MCF 10A (cell line): Measurements from ENCODE around the gene SGCE. TPM values are rescaled to one million over a fixed set of nuclear protein-coding genes. Genes with fewer than 3 reads are reported as not detected.

Experiments
- BruUV-seq: library from RNA; stranded (reverse); fragments of 400-500 nt; replicated peaks from 2 replicates; lab custom pipeline; 2021; lab: Mats Ljungman, UMichigan
- CTCF ChIA-PET: fragments of 300-600 bp; sonication (Branson Sonifier 250); formaldehyde crosslinking; extraction: SDS; loops from one replicate; lab custom pipeline; 2021; ENCODE audit warnings: antibody characterized with exemption, inconsistent platforms; lab: Yijun Ruan, JAX
- POLR2A ChIA-PET: fragments of 300-600, 350-650 bp; sonication (Branson Sonifier 250); formaldehyde crosslinking; extraction: SDS; loops from one replicate; lab custom pipeline; 2020; ENCODE audit warnings: antibody characterized with exemption, inconsistent platforms; lab: Yijun Ruan, JAX
- DNase-seq: peaks from one replicate; pipeline ENCODE4 v3.0.0-alpha.2; 2018; ENCODE audit not compliant: unreplicated experiment
- H3K27ac Mint-ChIP-seq: one replicate; pipeline ENCODE4 v1.8.0; 2022; ENCODE audit warnings: mild to moderate bottlenecking, low read depth, mixed read lengths; ENCODE audit not compliant: unreplicated experiment
- H3K27me3 Mint-ChIP-seq: one replicate; pipeline ENCODE4 v1.8.0; 2022; ENCODE audit warnings: mixed read lengths; ENCODE audit not compliant: insufficient read depth, unreplicated experiment
- H3K36me3 Mint-ChIP-seq: one replicate; pipeline ENCODE4 v1.8.0; 2022; ENCODE audit warnings: mild to moderate bottlenecking, moderate library complexity, mixed read lengths; ENCODE audit not compliant: insufficient read depth, unreplicated experiment
- H3K4me1 Mint-ChIP-seq: one replicate; pipeline ENCODE4 v1.8.0; 2022; ENCODE audit warnings: mixed read lengths; ENCODE audit not compliant: insufficient read depth, unreplicated experiment
- H3K4me3 Mint-ChIP-seq: one replicate; pipeline ENCODE4 v1.8.0; 2022; ENCODE audit warnings: mild to moderate bottlenecking, moderate library complexity, mixed read lengths; ENCODE audit not compliant: unreplicated experiment
- H3K9me3 Mint-ChIP-seq: one replicate; pipeline ENCODE4 v1.8.0; 2022; ENCODE audit warnings: mixed read lengths; ENCODE audit not compliant: unreplicated experiment
- intact Hi-C: fragments of 100-400 bp; cut with micrococcal nuclease; formaldehyde crosslinking; loops from 2 replicates; pipeline ENCODE4 v1.14.1; 2022
- total RNA-seq: library from RNA; stranded (reverse); gene quantifications from 2 replicates; pipeline ENCODE4 v1.2.3, GENCODE V29; 2022
- TF ChIP-seq, protein P1 (sequence below): fragments of 200-600 bp; IDR thresholded peaks from one replicate; pipeline ENCODE4 v1.8.0; 2022; ENCODE audit warnings: antibody characterized with exemption, mild to moderate bottlenecking; ENCODE audit not compliant: unreplicated experiment

The SGCE gene
- total RNA-seq, 1 experiment from 2014 or later, result 39.4 TPM

DNA sequence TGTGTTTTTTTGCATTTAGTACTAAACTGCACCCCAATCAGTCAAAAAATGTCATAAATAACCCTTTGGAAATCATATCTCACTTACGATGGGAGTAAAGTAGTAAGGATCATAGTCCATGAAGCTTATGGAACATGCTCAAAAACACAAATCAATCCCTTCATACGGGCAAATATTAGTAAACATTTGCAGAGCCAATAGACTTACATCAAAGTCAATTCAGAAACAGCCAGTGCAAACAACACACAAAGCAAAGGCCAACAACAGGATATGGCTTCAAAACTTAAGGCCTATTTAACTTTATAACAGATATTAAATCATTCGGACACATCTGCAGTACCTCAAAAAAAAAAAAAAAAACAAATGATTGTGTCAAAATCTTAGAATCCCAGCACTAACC is 32.1 kb downstream of the SGCE start:
- ChIA-PET CTCF (no interaction called here), POLR2A (interaction anchor here (1.1 kb wide), 1 partner anchor 18 kb away, joined by 3 read pairs; no protein-coding TSS in a partner anchor)
- intact Hi-C loops, result no loop called here
- no peak for DNase-seq
- BruUV-seq, result no TSS peak
- TF ChIP-seq, protein P1, sequence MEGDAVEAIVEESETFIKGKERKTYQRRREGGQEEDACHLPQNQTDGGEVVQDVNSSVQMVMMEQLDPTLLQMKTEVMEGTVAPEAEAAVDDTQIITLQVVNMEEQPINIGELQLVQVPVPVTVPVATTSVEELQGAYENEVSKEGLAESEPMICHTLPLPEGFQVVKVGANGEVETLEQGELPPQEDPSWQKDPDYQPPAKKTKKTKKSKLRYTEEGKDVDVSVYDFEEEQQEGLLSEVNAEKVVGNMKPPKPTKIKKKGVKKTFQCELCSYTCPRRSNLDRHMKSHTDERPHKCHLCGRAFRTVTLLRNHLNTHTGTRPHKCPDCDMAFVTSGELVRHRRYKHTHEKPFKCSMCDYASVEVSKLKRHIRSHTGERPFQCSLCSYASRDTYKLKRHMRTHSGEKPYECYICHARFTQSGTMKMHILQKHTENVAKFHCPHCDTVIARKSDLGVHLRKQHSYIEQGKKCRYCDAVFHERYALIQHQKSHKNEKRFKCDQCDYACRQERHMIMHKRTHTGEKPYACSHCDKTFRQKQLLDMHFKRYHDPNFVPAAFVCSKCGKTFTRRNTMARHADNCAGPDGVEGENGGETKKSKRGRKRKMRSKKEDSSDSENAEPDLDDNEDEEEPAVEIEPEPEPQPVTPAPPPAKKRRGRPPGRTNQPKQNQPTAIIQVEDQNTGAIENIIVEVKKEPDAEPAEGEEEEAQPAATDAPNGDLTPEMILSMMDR, result no peak
- peaks cover 13% of the 10 kb centered on the region for H3K4me1 Mint-ChIP-seq
- no peak overlapping the region for H3K27ac Mint-ChIP-seq
- H3K4me3 Mint-ChIP-seq, result no peak overlapping the region
- no peaks in the 10 kb centered on the region for H3K27me3 Mint-ChIP-seq
- no peaks in the 10 kb centered on the region for H3K9me3 Mint-ChIP-seq
- no peaks in the 10 kb centered on the region for H3K36me3 Mint-ChIP-seq

DNA sequence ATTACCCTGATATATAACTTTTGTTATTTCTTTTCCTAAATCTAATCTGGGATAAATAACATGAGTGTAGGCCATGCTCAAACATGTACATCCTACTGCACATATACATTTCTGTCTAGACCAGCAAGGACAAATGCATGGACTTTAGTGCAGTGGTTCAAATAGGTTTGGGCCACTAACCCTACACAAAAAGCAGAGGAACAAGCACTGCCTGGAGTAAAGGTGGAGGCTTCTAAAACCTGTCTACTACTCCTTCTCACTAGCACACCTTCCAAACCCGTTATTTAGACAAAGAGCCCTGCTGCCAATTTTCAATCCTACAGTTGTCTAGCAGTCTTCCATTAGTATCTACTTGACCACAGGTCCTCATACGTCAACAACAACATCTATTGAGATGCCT is 34.8 kb downstream of the SGCE start:
- POLR2A ChIA-PET, result interaction anchor here (0.6 to 2.9 kb wide), 11 partner anchors 13 to 414 kb away, joined by 3 to 17 read pairs (median 7); no protein-coding TSS in a partner anchor

DNA sequence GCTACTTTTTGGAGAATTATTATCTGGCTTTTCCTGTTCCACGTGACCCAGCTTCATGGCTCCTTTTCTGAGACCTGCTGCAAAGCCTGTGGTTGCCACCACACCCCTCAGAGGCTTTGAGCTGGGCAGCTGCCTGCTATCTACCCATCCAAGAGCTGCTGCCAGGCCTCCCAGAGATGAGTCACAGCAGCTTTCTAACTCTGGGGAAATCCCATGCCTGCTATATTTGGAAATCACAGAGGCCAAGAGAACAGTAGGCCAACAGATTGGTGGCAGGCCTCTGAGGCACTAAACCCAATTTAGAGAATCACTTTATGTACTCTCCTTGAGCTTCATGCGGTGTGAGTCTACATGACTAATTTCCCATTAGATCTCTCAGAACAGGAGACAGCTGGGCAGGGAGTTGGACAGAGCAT is 35.2 kb downstream of the SGCE start:
- ChIA-PET POLR2A (interaction anchor here (0.7 to 2.9 kb wide), 14 partner anchors 9 to 626 kb away, joined by 3 to 17 read pairs (median 6); no protein-coding TSS in a partner anchor), CTCF (interaction anchor here (1.7 to 1.8 kb wide), 2 partner anchors 36 to 580 kb away, joined by 7 to 11 read pairs; partner anchors contain the start of gene SGCE)
- Mint-ChIP-seq H3K4me1 (peaks cover 13% of the 10 kb centered on the region), H3K27ac (peak overlapping the region; percentile 75), H3K9me3 (no peaks in the 10 kb centered on the region), H3K36me3 (no peaks in the 10 kb centered on the region), H3K4me3 (no peak overlapping the region), H3K27me3 (no peaks in the 10 kb centered on the region)
- peak; percentile 97 for DNase-seq
- TF ChIP-seq, protein P1, result no peak
- intact Hi-C loops, result loop anchor here (2.0 kb wide), 2 partner anchors 34 to 78 kb away; no protein-coding TSS in a partner anchor
- BruUV-seq, result no TSS peak

More for the DNA sequence above, 34.8 kb downstream of the SGCE start:
- Mint-ChIP-seq H3K27ac (peak overlapping the region; percentile 75), H3K36me3 (no peaks in the 10 kb centered on the region), H3K4me3 (no peak overlapping the region), H3K9me3 (no peaks in the 10 kb centered on the region), H3K4me1 (peaks cover 13% of the 10 kb centered on the region), H3K27me3 (no peaks in the 10 kb centered on the region)
- intact Hi-C loops, result loop anchor here (2.0 kb wide), 2 partner anchors 34 to 78 kb away; no protein-coding TSS in a partner anchor
- TF ChIP-seq, protein P1, result no peak
- DNase-seq, result no peak
- BruUV-seq, result no TSS peak
- CTCF ChIA-PET, result interaction anchor here (1.7 kb wide), 1 partner anchor 35 kb away, joined by 7 read pairs; the partner anchor contains the start of gene SGCE

DNA sequence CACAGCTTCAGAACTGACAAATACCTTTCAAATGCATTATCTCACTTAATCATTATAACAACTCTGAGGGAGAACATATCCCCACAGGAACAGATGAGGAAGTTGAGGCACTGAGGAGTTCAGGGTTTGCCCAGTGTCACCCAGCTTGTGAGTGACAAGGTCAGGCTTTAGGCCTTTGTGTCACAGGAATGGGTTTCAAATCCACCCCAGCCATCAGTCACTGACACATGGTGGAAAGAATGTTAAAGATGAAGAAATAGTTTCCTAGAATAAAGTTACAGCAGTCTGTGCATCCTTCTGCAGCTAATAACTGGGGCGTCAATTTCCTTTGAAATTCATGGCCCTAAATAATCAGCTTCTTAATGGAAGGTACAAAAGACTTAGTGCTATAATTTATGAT is 37.8 kb downstream of the SGCE start:
- CTCF ChIA-PET, result interaction anchor here (0.6 to 1.2 kb wide), 2 partner anchors 15 to 89 kb away, joined by 3 to 4 read pairs; no protein-coding TSS in a partner anchor
- intact Hi-C loops, result no loop called here
- Mint-ChIP-seq H3K27ac (no peak overlapping the region), H3K4me3 (no peak overlapping the region), H3K4me1 (peaks cover 13% of the 10 kb centered on the region), H3K27me3 (no peaks in the 10 kb centered on the region), H3K36me3 (no peaks in the 10 kb centered on the region), H3K9me3 (no peaks in the 10 kb centered on the region)
- no TSS peak for BruUV-seq
- DNase-seq, result no peak
- POLR2A ChIA-PET, result interaction anchor here (0.6 to 1.2 kb wide), 2 partner anchors 26 to 34 kb away, joined by 3 read pairs; no protein-coding TSS in a partner anchor
- TF ChIP-seq, protein P1, result no peak
